Astrocyte (in vitro differentiated cells and primary cell): ENCODE measurements around the gene LAMB2.

Source experiments
- EZH2 ChIP-seq: IDR thresholded peaks from 2 replicates; pipeline ENCODE4 v1.6.1; 2012; ENCODE audit warnings: mild to moderate bottlenecking, low read length, inconsistent platforms; ENCODE audit not compliant: insufficient read depth
- TF ChIP-seq, protein P1 (sequence below): IDR thresholded peaks from 2 replicates; pipeline ENCODE4 v1.5.1; 2011; ENCODE audit warnings: low read depth, mild to moderate bottlenecking, inconsistent platforms, low read length, moderate library complexity; ENCODE audit not compliant: insufficient read depth

GRCh38 chr3:49111347-49111746, 21.5 kb downstream of the LAMB2 start:
- TF ChIP-seq, protein P1, sequence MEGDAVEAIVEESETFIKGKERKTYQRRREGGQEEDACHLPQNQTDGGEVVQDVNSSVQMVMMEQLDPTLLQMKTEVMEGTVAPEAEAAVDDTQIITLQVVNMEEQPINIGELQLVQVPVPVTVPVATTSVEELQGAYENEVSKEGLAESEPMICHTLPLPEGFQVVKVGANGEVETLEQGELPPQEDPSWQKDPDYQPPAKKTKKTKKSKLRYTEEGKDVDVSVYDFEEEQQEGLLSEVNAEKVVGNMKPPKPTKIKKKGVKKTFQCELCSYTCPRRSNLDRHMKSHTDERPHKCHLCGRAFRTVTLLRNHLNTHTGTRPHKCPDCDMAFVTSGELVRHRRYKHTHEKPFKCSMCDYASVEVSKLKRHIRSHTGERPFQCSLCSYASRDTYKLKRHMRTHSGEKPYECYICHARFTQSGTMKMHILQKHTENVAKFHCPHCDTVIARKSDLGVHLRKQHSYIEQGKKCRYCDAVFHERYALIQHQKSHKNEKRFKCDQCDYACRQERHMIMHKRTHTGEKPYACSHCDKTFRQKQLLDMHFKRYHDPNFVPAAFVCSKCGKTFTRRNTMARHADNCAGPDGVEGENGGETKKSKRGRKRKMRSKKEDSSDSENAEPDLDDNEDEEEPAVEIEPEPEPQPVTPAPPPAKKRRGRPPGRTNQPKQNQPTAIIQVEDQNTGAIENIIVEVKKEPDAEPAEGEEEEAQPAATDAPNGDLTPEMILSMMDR: no peak
- no peak for TF ChIP-seq EZH2
